Measurements from ENCODE around the gene SP3.

SP3 gene

DNA sequence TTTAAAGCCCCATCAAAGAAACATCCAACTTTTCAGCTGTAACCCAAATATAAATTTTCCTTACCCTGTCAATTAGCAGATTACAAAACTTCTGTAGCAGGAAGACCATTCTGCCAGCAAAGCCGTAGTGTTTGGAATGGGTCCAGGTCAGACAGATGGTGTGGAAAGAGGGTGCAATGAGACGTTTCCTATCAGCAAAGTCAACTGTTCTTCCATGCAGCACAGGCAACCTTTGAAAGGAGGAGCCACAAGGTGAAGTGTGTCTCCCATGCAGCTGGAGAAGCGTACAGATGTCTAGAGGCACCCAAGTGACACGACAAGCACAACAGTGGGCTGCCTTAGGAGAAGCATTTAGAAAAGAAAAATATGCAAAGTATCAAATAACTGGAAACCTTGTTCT, 83.7 kb downstream of the SP3 start:
- no peak overlapping the region for H3K4me3 ChIP-seq (ENCODE audit: low read depth, low read length)
- in situ Hi-C loops (cut with HindIII; ENCODE audit: low sequenced_read_pairs) = loop anchor here (5.0 kb wide), 1 partner anchor 51 kb away; no protein-coding TSS in a partner anchor
- no peak for DNase-seq (ENCODE audit: low read depth)
- TF ChIP-seq, protein P1, sequence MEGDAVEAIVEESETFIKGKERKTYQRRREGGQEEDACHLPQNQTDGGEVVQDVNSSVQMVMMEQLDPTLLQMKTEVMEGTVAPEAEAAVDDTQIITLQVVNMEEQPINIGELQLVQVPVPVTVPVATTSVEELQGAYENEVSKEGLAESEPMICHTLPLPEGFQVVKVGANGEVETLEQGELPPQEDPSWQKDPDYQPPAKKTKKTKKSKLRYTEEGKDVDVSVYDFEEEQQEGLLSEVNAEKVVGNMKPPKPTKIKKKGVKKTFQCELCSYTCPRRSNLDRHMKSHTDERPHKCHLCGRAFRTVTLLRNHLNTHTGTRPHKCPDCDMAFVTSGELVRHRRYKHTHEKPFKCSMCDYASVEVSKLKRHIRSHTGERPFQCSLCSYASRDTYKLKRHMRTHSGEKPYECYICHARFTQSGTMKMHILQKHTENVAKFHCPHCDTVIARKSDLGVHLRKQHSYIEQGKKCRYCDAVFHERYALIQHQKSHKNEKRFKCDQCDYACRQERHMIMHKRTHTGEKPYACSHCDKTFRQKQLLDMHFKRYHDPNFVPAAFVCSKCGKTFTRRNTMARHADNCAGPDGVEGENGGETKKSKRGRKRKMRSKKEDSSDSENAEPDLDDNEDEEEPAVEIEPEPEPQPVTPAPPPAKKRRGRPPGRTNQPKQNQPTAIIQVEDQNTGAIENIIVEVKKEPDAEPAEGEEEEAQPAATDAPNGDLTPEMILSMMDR (IDR thresholded peaks at IDR 0.05; ENCODE audit: low read depth, low read length, missing control alignments) = no peak

- no peak for DNase-seq (ENCODE audit: low read depth)
- in situ Hi-C loops (cut with HindIII; ENCODE audit: low sequenced_read_pairs) = loop anchor here (5.0 kb wide), 1 partner anchor 52 kb away; no protein-coding TSS in a partner anchor
- no peak overlapping the region for H3K4me3 ChIP-seq (ENCODE audit: low read depth, low read length)
- TF ChIP-seq, protein P1 (IDR thresholded peaks at IDR 0.05; ENCODE audit: low read depth, low read length, missing control alignments) = no peak
Observed at GRCh38 chr2:173880561-173880960, 84.6 kb downstream of the SP3 start.

DNA sequence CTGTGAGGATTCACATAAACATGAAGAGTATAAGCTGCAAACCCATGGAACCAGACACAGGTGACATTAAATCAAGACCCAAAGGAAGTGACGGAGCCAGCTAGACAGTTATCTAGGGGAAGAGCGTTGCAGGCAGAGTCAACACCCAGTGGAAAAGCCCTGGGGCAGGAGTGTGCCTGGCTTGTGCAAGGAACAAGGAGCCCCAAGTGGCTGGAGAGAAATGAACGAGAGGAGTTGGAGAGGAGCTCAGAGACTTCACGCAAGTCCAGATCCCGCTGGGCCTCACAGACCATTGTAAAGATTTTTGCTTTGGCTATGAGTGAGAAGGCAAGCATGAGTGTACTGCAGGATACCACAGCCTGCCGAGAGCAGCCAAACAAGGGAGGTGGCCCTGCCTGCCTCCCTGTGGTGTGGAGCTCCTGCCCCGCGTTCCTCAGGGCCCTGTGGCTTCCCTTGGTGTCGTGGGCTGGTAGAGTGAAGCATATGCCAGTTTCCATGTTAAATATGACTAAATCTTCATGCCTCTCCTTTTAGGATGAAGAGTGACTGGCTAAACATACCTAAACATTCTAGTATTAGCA, 88.2 kb downstream of the SP3 start:
- H3K4me3 ChIP-seq (ENCODE audit: low read depth, low read length) = no peak overlapping the region
- no peak for DNase-seq (ENCODE audit: low read depth)
- in situ Hi-C loops (cut with HindIII; ENCODE audit: low sequenced_read_pairs) = no loop called here
- TF ChIP-seq, protein P1 (IDR thresholded peaks at IDR 0.05; ENCODE audit: low read depth, low read length, missing control alignments) = no peak

DNA sequence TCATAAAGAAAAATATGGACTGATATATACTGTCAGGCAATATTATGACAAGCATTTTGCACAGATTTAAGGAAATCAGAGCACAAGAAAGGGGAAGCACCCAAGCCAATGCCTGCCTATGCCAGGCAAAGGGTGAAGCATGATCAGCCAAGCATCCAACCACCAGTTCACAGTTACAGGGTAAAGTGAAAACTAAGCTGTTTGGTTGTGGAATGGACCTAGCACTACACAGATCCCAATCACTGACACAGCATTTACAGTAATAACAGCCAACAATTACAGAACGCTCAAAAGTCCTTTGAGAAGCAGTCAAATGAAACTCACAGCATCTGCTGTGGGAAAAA, 90.3 kb downstream of the SP3 start:
- in situ Hi-C loops (cut with HindIII; ENCODE audit: low sequenced_read_pairs) = no loop called here

GRCh38 chr2:173874003-173874893, 90.9 kb downstream of the SP3 start:
- DNase-seq (ENCODE audit: low read depth) = no peak
- no peak overlapping the region for H3K4me3 ChIP-seq (ENCODE audit: low read depth, low read length)
- in situ Hi-C loops (cut with HindIII; ENCODE audit: low sequenced_read_pairs) = no loop called here

More for the DNA sequence above, 90.3 kb downstream of the SP3 start:
- no peak overlapping the region for H3K4me3 ChIP-seq (ENCODE audit: low read depth, low read length)
- DNase-seq (ENCODE audit: low read depth) = no peak
- TF ChIP-seq, protein P1 (IDR thresholded peaks at IDR 0.05; ENCODE audit: low read depth, low read length, missing control alignments) = no peak

GRCh38 chr2:173872714-173873113, 92.5 kb downstream of the SP3 start:
- no peak overlapping the region for H3K4me3 ChIP-seq (ENCODE audit: low read depth, low read length)
- in situ Hi-C loops (cut with HindIII; ENCODE audit: low sequenced_read_pairs) = no loop called here
- TF ChIP-seq, protein P1 (IDR thresholded peaks at IDR 0.05; ENCODE audit: low read depth, low read length, missing control alignments) = no peak
- no peak for DNase-seq (ENCODE audit: low read depth)

More at GRCh38 chr2:173874003-173874893, 90.9 kb downstream of the SP3 start:
- TF ChIP-seq, protein P1 (IDR thresholded peaks at IDR 0.05; ENCODE audit: low read depth, low read length, missing control alignments) = no peak
